Subcutaneous abdominal adipose tissue (tissue), 5 donors: ENCODE measurements around the gene PITPNM1.
A peak's percentile ranks its signal among the peaks of the same experiment; 100 is the strongest.
"Not testable (repeated sequence)": the region's sequence is repeated elsewhere in the genome, so short reads cannot be mapped to it uniquely, and the experiment has no call there.

Experiments
- H3K27ac ChIP-seq: one replicate; pipeline ENCODE4 v1.7.0; 2013; ENCODE audit warnings: low read depth, mild to moderate bottlenecking, inconsistent platforms, low read length, moderate library complexity
- H3K27me3 ChIP-seq, 5 donors: one replicate each; pipeline ENCODE4 v1.7.0; 2013; ENCODE audit warnings: low read length in 5 of 5, inconsistent platforms in 1 of 5; ENCODE audit not compliant: control insufficient read depth in 5 of 5, insufficient read depth in 4 of 5
- H3K36me3 ChIP-seq, 5 donors: one replicate each; pipeline ENCODE4 v1.7.0; 2013; ENCODE audit warnings: low read length in 5 of 5; ENCODE audit not compliant: control insufficient read depth in 5 of 5, insufficient read depth in 5 of 5
- H3K4me1 ChIP-seq, 5 donors: one replicate each; pipeline ENCODE4 v1.7.0; 2013; ENCODE audit warnings: low read length in 5 of 5, mild to moderate bottlenecking in 3 of 5, moderate library complexity in 1 of 5; ENCODE audit not compliant: control insufficient read depth in 5 of 5, insufficient read depth in 5 of 5
- H3K4me3 ChIP-seq, 5 donors: one replicate each; pipeline ENCODE4 v1.7.0; 2013; ENCODE audit warnings: low read length in 5 of 5, low read depth in 1 of 5
- H3K9ac ChIP-seq, 5 donors: one replicate each; pipeline ENCODE4 v1.7.0; 2013; ENCODE audit warnings: low read length in 5 of 5, mild to moderate bottlenecking in 4 of 5, moderate library complexity in 3 of 5
- H3K9me3 ChIP-seq, 5 donors: one replicate each; pipeline ENCODE4 v1.7.0; 2013; ENCODE audit warnings: low read length in 5 of 5; ENCODE audit not compliant: control insufficient read depth in 5 of 5
- donor health status: healthy.
- donor health status: healthy.
- donor health status: healthy.
- donor health status: healthy.
- donor health status: healthy.

The PITPNM1 gene

GRCh38 chr11:67482275-67482826 is 22.8 kb downstream of the PITPNM1 start:
- peak overlapping the region in 4 of 5 donors; percentile 30 to 73 (median 64) for H3K9ac ChIP-seq
- H3K27me3 ChIP-seq = no peaks in the 10 kb centered on the region
- H3K9me3 ChIP-seq = no peaks in the 10 kb centered on the region
- peak overlapping the region; percentile 48 to 87 (median 83) for H3K4me3 ChIP-seq
- peaks cover 3 to 29% (median 25%) of the 10 kb centered on the region in 5 donors for H3K4me1 ChIP-seq
- peaks cover 0 to 8% (median 5%) of the 10 kb centered on the region in 5 donors for H3K36me3 ChIP-seq
- peak overlapping the region; percentile 82 for H3K27ac ChIP-seq

DNA sequence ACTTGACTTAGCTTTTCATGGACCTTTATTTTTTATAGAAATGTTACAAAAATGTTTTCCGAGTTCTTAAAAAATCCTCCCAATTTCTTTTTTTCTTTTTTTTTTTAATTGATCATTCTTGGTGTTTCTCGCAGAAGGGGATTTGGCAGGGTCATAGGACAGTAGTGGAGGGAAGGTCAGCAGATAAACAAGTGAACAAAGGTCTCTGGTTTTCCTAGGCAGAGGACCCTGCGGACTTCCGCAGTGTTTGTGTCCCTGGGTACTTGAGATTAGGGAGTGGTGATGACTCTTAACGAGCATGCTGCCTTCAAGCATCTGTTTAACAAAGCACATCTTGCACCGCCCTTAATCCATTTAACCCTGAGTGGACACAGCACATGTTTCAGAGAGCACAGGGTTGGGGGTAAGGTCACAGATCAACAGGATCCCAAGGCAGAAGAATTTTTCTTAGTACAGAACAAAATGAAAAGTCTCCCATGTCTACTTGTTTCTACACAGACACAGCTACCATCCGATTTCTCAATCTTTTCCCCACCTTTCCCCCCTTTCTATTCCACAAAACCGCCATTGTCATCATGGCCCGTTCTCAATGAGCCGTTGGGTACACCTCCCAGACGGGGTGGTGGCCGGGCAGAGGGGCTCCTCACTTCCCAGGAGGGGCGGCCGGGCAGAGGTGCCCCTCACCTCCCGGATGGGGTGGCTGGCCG is 27.7 kb downstream of the PITPNM1 start:
- not testable (repeated sequence) for H3K9me3 ChIP-seq, H3K4me1 ChIP-seq, H3K4me3 ChIP-seq, H3K9ac ChIP-seq, H3K36me3 ChIP-seq, H3K27me3 ChIP-seq, H3K27ac ChIP-seq

- not testable (repeated sequence) for H3K9ac ChIP-seq, H3K36me3 ChIP-seq, H3K9me3 ChIP-seq, H3K4me3 ChIP-seq, H3K27me3 ChIP-seq, H3K27ac ChIP-seq, H3K4me1 ChIP-seq
These were observed 28.5 kb downstream of the PITPNM1 start for GRCh38 chr11:67476692-67477091.

- Histone ChIP-seq H3K9me3 (no peaks in the 10 kb centered on the region), H3K27ac (no peak overlapping the region), H3K27me3 (no peaks in the 10 kb centered on the region), H3K4me3 (no peak overlapping the region), H3K9ac (no peak overlapping the region), H3K4me1 (peaks cover 5 to 18% (median 16%) of the 10 kb centered on the region in 5 donors), H3K36me3 (no peaks in the 10 kb centered on the region)
These were observed 32.3 kb downstream of the PITPNM1 start for GRCh38 chr11:67472882-67473281.

- Histone ChIP-seq H3K27me3 (no peaks in the 10 kb centered on the region), H3K9me3 (no peaks in the 10 kb centered on the region), H3K9ac (no peak overlapping the region), H3K36me3 (no peaks in the 10 kb centered on the region), H3K4me1 (peaks cover 5 to 28% (median 22%) of the 10 kb centered on the region in 5 donors), H3K4me3 (no peak overlapping the region), H3K27ac (no peak overlapping the region)
These were observed 34.7 kb downstream of the PITPNM1 start for GRCh38 chr11:67470337-67471002.

DNA sequence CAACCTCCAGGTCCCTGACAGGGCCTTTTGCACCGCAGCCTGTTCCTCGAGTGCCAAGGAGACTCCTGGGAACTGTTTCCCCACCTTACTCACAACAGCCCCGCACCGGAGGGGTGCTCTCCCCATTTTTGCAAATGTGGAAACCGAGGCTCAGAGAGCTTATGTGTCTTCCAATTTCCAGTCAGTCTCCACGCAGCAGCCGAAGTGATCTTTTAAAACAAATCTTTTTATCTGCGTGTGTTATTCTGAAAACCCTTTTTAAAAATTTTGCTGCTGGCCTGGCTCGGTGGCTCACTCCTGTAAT is 35.7 kb downstream of the PITPNM1 start:
- peak overlapping the region; percentile 78 to 88 (median 86) for H3K4me3 ChIP-seq
- peaks cover 5 to 37% (median 30%) of the 10 kb centered on the region in 5 donors for H3K4me1 ChIP-seq
- no peaks in the 10 kb centered on the region for H3K9me3 ChIP-seq

DNA sequence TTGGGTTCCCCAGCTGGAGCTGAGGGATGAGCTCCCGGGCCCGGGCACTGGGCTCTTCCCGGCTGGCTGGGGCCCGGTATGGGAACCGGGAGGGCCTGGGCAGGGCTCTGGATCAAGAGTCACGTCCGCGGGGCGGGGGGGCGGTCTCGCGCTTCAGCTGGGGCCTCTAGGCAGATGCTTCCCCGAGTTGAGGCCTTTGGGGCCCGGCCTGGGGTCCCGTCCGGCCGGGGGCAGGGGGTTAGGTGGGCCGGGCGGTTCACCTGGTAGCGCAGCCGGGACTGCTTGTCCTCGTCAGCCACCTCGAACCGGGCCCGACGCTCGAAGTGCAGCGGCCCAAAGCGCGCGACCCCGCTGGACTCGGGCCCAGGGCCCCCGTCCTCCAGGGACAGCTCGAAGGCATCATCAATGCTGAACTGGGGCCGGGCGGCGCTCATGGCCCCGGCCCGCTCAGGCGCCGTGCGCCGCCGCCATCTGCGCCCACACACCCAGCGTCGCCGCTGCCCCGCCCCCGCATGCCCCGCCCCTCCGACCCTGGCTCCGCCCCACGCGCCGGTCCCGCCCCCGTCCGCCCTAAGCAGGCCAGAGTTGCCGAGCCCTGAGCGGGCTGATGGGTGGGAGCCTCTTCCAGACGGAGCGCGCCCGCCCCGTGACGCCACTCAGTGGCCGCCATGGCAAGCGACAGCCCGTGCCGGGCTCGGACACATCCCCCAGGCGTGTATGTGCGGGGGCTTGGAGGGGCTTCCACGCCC is 36.2 kb downstream of the PITPNM1 start, which contains the start of gene TMEM134:
TMEM134 (minus strand) TSS at position 493 of the 749 bp plus-strand sequence; CDS start at position 434, 59 bp downstream.
- peak within 1 kb of the TSS; percentile 79 for H3K27ac ChIP-seq
- H3K4me3 ChIP-seq = peak within 1 kb of the TSS; percentile 78 to 88 (median 86)
- H3K9me3 ChIP-seq = no peaks in the 10 kb centered on the region
- no peaks in the 10 kb centered on the region for H3K36me3 ChIP-seq
- peaks cover 5 to 42% (median 35%) of the 10 kb centered on the region in 5 donors for H3K4me1 ChIP-seq
- H3K9ac ChIP-seq = peak within 1 kb of the TSS in 4 of 5 donors; percentile 84 to 92 (median 86)
- no peaks in the 10 kb centered on the region for H3K27me3 ChIP-seq

More for the DNA sequence above, 35.7 kb downstream of the PITPNM1 start:
- H3K9ac ChIP-seq = peak overlapping the region in 4 of 5 donors; percentile 57 to 92 (median 86)
- no peaks in the 10 kb centered on the region for H3K36me3 ChIP-seq
- no peaks in the 10 kb centered on the region for H3K27me3 ChIP-seq
- H3K27ac ChIP-seq = peak overlapping the region; percentile 79

DNA sequence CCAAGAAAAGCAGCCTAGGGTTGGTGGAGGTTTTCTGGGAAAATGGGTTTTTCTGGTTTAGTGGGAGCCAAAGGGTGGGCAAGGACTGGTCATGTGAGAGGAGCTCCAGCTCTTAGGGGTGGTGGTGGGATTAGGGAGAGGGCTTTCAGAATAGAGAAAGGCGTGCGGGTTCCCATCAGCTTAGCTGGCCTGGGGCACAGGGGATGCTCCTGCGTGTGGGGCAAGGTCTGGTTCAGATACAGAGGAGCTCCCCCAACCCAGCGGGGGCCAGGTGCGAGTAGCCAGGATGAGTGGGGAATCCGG is 36.8 kb downstream of the PITPNM1 start:
- no peaks in the 10 kb centered on the region for H3K27me3 ChIP-seq
- H3K36me3 ChIP-seq = no peaks in the 10 kb centered on the region
- peak overlapping the region in 4 of 5 donors; percentile 78 to 87 (median 86) for H3K9ac ChIP-seq
- H3K4me1 ChIP-seq = peaks cover 5 to 47% (median 38%) of the 10 kb centered on the region in 5 donors
- no peaks in the 10 kb centered on the region for H3K9me3 ChIP-seq
- H3K27ac ChIP-seq = peak overlapping the region; percentile 79
- H3K4me3 ChIP-seq = peak overlapping the region; percentile 72 to 87 (median 78)

DNA sequence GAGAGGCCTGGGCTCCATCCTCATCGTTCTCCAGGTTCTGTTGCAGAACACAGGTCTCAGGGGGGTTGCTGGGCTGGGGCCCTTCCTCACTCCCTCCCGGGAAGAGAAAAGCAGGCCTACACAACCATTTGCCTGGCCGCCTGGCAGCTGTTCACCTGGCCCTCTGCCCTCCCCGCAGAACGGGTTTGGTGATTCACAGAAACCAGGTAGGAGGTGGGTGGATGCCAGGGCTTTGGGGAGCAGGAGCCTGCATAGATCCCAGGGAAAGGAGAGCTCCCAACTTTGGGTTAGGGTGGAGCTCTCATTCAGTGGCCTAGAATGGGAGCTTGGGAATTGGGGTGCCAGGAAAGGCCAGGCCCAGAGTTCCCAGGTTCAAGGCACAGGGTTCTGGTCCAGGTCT is 37.1 kb downstream of the PITPNM1 start:
- Histone ChIP-seq H3K27ac (peak overlapping the region; percentile 79), H3K9me3 (no peaks in the 10 kb centered on the region), H3K36me3 (no peaks in the 10 kb centered on the region), H3K9ac (peak overlapping the region in 4 of 5 donors; percentile 78 to 87 (median 86)), H3K4me1 (peaks cover 5 to 47% (median 38%) of the 10 kb centered on the region in 5 donors), H3K4me3 (peak overlapping the region; percentile 72 to 87 (median 78)), H3K27me3 (no peaks in the 10 kb centered on the region)
